ENCODE data around the gene KLC1. TPM values are rescaled to one million over a fixed set of nuclear protein-coding genes. Genes with fewer than 3 reads are reported as not detected.

The KLC1 gene
- polyA plus RNA-seq, 2 of the 4 experiments (the other 2 are of a cell fraction), result 81.8 to 150 TPM

DNA sequence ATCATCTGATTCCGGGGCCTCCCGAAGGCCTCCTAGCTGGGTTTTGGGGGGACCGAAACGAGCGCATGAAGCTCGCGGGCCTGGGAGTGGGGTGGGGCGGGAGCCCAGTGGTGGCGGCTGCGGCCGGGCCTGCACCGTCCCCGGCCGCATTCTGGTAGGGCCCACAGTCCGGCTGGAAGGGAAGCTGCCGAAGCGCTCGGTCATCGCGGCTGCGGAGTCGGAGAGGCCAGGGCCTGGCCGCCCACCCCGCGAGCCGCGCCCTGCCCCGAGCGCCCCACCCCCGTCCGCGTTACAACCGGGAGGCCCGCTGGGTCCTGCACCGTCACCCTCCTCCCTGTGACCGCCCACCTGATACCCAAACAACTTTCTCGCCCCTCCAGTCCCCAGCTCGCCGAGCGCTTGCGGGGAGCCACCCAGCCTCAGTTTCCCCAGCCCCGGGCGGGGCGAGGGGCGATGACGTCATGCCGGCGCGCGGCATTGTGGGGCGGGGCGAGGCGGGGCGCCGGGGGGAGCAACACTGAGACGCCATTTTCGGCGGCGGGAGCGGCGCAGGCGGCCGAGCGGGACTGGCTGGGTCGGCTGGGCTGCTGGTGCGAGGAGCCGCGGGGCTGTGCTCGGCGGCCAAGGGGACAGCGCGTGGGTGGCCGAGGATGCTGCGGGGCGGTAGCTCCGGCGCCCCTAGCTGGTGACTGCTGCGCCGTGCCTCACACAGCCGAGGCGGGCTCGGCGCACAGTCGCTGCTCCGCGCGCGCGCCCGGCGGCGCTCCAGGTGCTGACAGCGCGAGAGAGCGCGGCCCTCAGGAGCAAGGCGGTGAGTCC is at the start of gene KLC1 (continued):
- TF ChIP-seq REST (IDR thresholded peaks at IDR 0.05) (no peak), SMC3 (IDR thresholded peaks at IDR 0.05) (no peak), FOXS1 (CRISPR knock-in tag; IDR thresholded peaks at IDR 0.05) (no peak; the same call in 1 of the 2 replicates), EP300 (IDR thresholded peaks at IDR 0.05) (no peak), CBX2 (IDR thresholded peaks at IDR 0.05; ENCODE audit: borderline replicate concordance, low read depth) (no peak), POLR2AphosphoS2 (conservative IDR thresholded peaks at IDR 0.05; ENCODE audit: low read length) (no peak), HOXA7 (CRISPR knock-in tag; IDR thresholded peaks at IDR 0.05) (no peak; the same call in 1 of the 2 replicates), ESRRA (IDR thresholded peaks at IDR 0.05; ENCODE audit: borderline replicate concordance, low read length) (no peak; the same call in 1 of the 2 replicates), BHLHE40 (IDR thresholded peaks at IDR 0.05; ENCODE audit: low read depth, low read length) (no peak), RCOR1 (IDR thresholded peaks at IDR 0.05; ENCODE audit: low read depth, low read length) (no peak), CHD2 (IDR thresholded peaks at IDR 0.05; ENCODE audit: low read length, partially characterized antibody) (no peak), CBX8 (IDR thresholded peaks at IDR 0.05) (no peak), EHMT2 (IDR thresholded peaks at IDR 0.05; ENCODE audit: low read depth) (no peak), TFCP2L1 (CRISPR knock-in tag; IDR thresholded peaks at IDR 0.05) (no peak), FOSB (CRISPR knock-in tag; IDR thresholded peaks at IDR 0.05) (no peak), POLR2A (IDR thresholded peaks at IDR 0.05; ENCODE audit: low read length) (peak; percentile 84), MYC (IDR thresholded peaks at IDR 0.05; ENCODE audit: borderline replicate concordance, low read length) (peak; percentile 49; the same call in 1 of the 2 replicates), ATOH8 (CRISPR knock-in tag; IDR thresholded peaks at IDR 0.05; ENCODE audit: low read depth) (peak; percentile 88), HDAC2 (IDR thresholded peaks at IDR 0.05) (no peak), RARB (CRISPR knock-in tag; IDR thresholded peaks at IDR 0.05) (no peak), ZFP36 (IDR thresholded peaks at IDR 0.05; ENCODE audit: borderline replicate concordance, partially characterized antibody) (no peak), E2F6 (IDR thresholded peaks at IDR 0.05; ENCODE audit: borderline replicate concordance, low read depth) (no peak), TP53 (CRISPR knock-in tag; IDR thresholded peaks at IDR 0.05) (peak; percentile 70; the same call in 1 of the 2 replicates)
- TF ChIP-seq, protein P1, sequence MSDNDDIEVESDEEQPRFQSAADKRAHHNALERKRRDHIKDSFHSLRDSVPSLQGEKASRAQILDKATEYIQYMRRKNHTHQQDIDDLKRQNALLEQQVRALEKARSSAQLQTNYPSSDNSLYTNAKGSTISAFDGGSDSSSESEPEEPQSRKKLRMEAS (IDR thresholded peaks at IDR 0.05), result peak; percentile 70

DNA sequence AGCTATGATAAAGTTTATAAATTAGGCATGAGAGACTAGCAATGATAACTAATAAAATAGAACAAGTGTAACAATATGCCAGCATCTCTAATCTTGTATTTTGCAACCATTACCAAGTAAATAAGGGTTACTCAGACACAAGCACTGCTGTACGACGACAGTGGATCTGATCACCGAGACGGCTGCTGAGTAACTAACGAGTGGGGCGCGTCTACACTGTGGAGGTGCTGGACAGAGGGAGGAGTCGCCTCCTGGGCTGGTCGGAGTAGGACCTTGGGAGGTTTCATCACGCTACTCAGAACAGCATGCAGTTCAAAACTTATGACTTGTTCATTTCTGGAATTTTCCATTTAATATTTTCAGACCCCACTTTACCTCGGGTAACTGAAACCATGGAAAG is 47.8 kb upstream of the KLC1 start:
- 91% methylated on average over 11 of the region's 11 CpGs for WGBS (ENCODE audit: missing lambda C conversion rate)
- ATAC-seq, result no peak
- H3K9me3 ChIP-seq, result no peaks in the 10 kb centered on the region
- H3K4me1 ChIP-seq, result peaks cover 13% of the 10 kb centered on the region
- FAIRE-seq, result no peak
- no peak overlapping the region for H3K4me3 ChIP-seq
- no peak overlapping the region for H3K4me2 ChIP-seq
- CTCF ChIA-PET, result interaction anchor here (0.5 kb wide), 1 partner anchor 14 kb away, joined by 3 read pairs; no protein-coding TSS in a partner anchor
- POLR2A ChIA-PET, result no interaction called here
- H3K27ac ChIP-seq, result no peak overlapping the region
- DNase-seq (ENCODE audit: low read depth in 1 of 2, low spot score in 1 of 2), result no peak
- TF ChIP-seq EP300 (IDR thresholded peaks at IDR 0.05) (no peak), ELK1 (IDR thresholded peaks at IDR 0.05; ENCODE audit: low read depth, low read length) (no peak), RAD21 (conservative IDR thresholded peaks at IDR 0.05 in 1 of 2, IDR thresholded peaks at IDR 0.05 in 1 of 2) (no peak), ATOH8 (CRISPR knock-in tag; IDR thresholded peaks at IDR 0.05; ENCODE audit: low read depth) (no peak), CHD2 (IDR thresholded peaks at IDR 0.05; ENCODE audit: low read length, partially characterized antibody) (no peak), NFE2L2 (conservative IDR thresholded peaks at IDR 0.05; ENCODE audit: low read length) (no peak), CBX2 (IDR thresholded peaks at IDR 0.05; ENCODE audit: borderline replicate concordance, low read depth) (no peak), ZNF302 (CRISPR knock-in tag; IDR thresholded peaks at IDR 0.05) (no peak), GATA3 (IDR thresholded peaks at IDR 0.05; ENCODE audit: borderline replicate concordance) (no peak), ZSCAN20 (CRISPR knock-in tag; IDR thresholded peaks at IDR 0.05) (no peak), ZFP36 (IDR thresholded peaks at IDR 0.05; ENCODE audit: borderline replicate concordance, partially characterized antibody) (no peak)

All from A549 (cell line).